ENCODE results near the gene RING1. TPM values are rescaled to one million over a fixed set of nuclear protein-coding genes. Genes with fewer than 3 reads are reported as not detected.

RING1 gene
- total RNA-seq, 3 donors from 2014 or later (not counting 1 experiment from before 2014, with no cell fraction given) = 34.5 to 40.3 (median 36.5) TPM

GRCh38 chr6:33198159-33198852, 10.0 kb upstream of the RING1 start:
- Mint-ChIP-seq H3K36me3 (peaks cover 28% of the 10 kb centered on the region), H3K4me3 (peak overlapping the region; percentile 76), H3K27me3 (ENCODE audit: low read depth in 2 of 2) (no peaks in the 10 kb centered on the region), H3K4me1 (peaks cover 54 to 76% of the 10 kb centered on the region in 2 donors), H3K27ac (peak overlapping the region; percentile 98), H3K9me3 (no peaks in the 10 kb centered on the region)
- WGBS (ENCODE audit: insufficient coverage) = 89% methylated on average over 4 of the region's 6 CpGs
- Histone ChIP-seq H3K4me3 (ENCODE audit: low read length) (no peak overlapping the region), H3K4me1 (ENCODE audit: control insufficient read depth, insufficient read depth, low read length) (peaks cover 30% of the 10 kb centered on the region), H3K9me3 (ENCODE audit: control insufficient read depth, insufficient read depth, low read length) (no peaks in the 10 kb centered on the region), H3K27me3 (ENCODE audit: control insufficient read depth, insufficient read depth, low read length) (no peaks in the 10 kb centered on the region), H3K27ac (ENCODE audit: low read length) (no peak overlapping the region), H3K36me3 (ENCODE audit: control insufficient read depth, insufficient read depth, low read length) (peaks cover 53% of the 10 kb centered on the region)
- no peak for DNase-seq
- intact Hi-C loops (cut with micrococcal nuclease) = no loop called here
- ATAC-seq = no peak
- TF ChIP-seq, protein P1, sequence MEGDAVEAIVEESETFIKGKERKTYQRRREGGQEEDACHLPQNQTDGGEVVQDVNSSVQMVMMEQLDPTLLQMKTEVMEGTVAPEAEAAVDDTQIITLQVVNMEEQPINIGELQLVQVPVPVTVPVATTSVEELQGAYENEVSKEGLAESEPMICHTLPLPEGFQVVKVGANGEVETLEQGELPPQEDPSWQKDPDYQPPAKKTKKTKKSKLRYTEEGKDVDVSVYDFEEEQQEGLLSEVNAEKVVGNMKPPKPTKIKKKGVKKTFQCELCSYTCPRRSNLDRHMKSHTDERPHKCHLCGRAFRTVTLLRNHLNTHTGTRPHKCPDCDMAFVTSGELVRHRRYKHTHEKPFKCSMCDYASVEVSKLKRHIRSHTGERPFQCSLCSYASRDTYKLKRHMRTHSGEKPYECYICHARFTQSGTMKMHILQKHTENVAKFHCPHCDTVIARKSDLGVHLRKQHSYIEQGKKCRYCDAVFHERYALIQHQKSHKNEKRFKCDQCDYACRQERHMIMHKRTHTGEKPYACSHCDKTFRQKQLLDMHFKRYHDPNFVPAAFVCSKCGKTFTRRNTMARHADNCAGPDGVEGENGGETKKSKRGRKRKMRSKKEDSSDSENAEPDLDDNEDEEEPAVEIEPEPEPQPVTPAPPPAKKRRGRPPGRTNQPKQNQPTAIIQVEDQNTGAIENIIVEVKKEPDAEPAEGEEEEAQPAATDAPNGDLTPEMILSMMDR (IDR thresholded peaks at IDR 0.05) = no peak

GRCh38 chr6:33198853-33199436, 9.4 kb upstream of the RING1 start:
- H3K27me3 ChIP-seq (ENCODE audit: control insufficient read depth, insufficient read depth, low read length) = no peaks in the 10 kb centered on the region
- peaks cover 29% of the 10 kb centered on the region for H3K4me1 ChIP-seq (ENCODE audit: control insufficient read depth, insufficient read depth, low read length)
- Mint-ChIP-seq H3K27me3 (ENCODE audit: low read depth in 2 of 2) (no peaks in the 10 kb centered on the region), H3K36me3 (peaks cover 30% of the 10 kb centered on the region), H3K27ac (peak overlapping the region; percentile 98), H3K9me3 (no peaks in the 10 kb centered on the region), H3K4me3 (peak overlapping the region; percentile 89), H3K4me1 (peaks cover 61 to 78% of the 10 kb centered on the region in 2 donors)
- no peaks in the 10 kb centered on the region for H3K9me3 ChIP-seq (ENCODE audit: control insufficient read depth, insufficient read depth, low read length)
- WGBS (ENCODE audit: insufficient coverage) = 53% methylated on average over 3 of the region's 3 CpGs
- TF ChIP-seq, protein P1 (IDR thresholded peaks at IDR 0.05) = no peak
- intact Hi-C loops (cut with micrococcal nuclease) = no loop called here
- peaks cover 59% of the 10 kb centered on the region for H3K36me3 ChIP-seq (ENCODE audit: control insufficient read depth, insufficient read depth, low read length)
- DNase-seq (no peak), ATAC-seq (no peak)
- peak overlapping the region; percentile 99 for H3K27ac ChIP-seq (ENCODE audit: low read length)
- H3K4me3 ChIP-seq (ENCODE audit: low read length) = no peak overlapping the region

DNA sequence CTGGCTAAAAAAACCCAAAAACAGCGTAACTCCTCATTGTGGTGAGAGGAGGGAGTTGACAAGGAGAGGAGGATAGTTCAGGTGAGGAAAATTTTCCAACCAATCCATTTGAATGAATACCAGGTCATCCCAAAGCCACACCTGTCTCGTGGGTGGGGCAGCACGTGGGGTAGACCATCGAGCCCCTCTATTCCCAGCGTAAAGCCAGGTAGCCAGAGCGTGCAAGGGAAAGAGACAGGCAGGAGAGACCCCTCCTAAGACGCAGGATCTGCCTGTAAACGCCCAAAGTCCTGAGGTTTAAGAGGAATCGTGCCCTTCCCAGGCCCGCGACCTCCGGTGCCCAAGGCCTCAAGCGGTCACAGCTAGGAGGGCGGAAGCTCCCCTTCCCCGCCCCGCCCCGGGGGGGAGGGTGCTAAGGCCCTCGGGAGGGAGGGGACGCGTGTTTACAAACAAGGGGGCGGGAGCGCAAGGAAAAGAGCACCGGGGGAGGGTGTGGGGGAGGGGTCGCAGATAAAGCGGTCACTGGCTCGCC, 8.5 kb upstream of the RING1 start:
- intact Hi-C loops (cut with micrococcal nuclease) = loop anchor here (1.0 to 5.0 kb wide), 4 partner anchors 50 to 347 kb away; partner anchors contain the start of genes PHF1, PSMB9, RGL2 and TAP1
- H3K4me1 Mint-ChIP-seq = peaks cover 66 to 85% of the 10 kb centered on the region in 2 donors
- peaks cover 37% of the 10 kb centered on the region for H3K4me1 ChIP-seq (ENCODE audit: control insufficient read depth, insufficient read depth, low read length)
- TF ChIP-seq, protein P1 (IDR thresholded peaks at IDR 0.05) = no peak
- peak overlapping the region; percentile 98 for H3K27ac Mint-ChIP-seq
- DNase-seq = peak in 1 of 2 donors; percentile 77
- peak overlapping the region; percentile 89 for H3K4me3 Mint-ChIP-seq
- H3K4me3 ChIP-seq (ENCODE audit: low read length) = peak overlapping the region; percentile 99
- WGBS (ENCODE audit: insufficient coverage) = 1% methylated on average over 25 of the region's 26 CpGs
- H3K27me3 ChIP-seq (ENCODE audit: control insufficient read depth, insufficient read depth, low read length) = no peaks in the 10 kb centered on the region
- peaks cover 30% of the 10 kb centered on the region for H3K36me3 Mint-ChIP-seq
- no peaks in the 10 kb centered on the region for H3K27me3 Mint-ChIP-seq (ENCODE audit: low read depth in 2 of 2)
- H3K27ac ChIP-seq (ENCODE audit: low read length) = peak overlapping the region; percentile 99
- peaks cover 53% of the 10 kb centered on the region for H3K36me3 ChIP-seq (ENCODE audit: control insufficient read depth, insufficient read depth, low read length)
- no peaks in the 10 kb centered on the region for H3K9me3 ChIP-seq (ENCODE audit: control insufficient read depth, insufficient read depth, low read length)
- H3K9me3 Mint-ChIP-seq = no peaks in the 10 kb centered on the region
- peak; percentile 21 to 48 (median 24) for ATAC-seq

Measured in natural killer cell (primary cell).